GM19324 (cell line): ENCODE data around the gene OR8D2.
"Not testable (repeated sequence)": the region's sequence is repeated elsewhere in the genome, so short reads cannot be mapped to it uniquely, and the experiment has no call there.

ENCODE experiments used
- ATAC-seq: cut with Tn5 transposase; IDR thresholded peaks from one replicate; pipeline ENCODE4 v1.9.1; 2021; ENCODE audit warnings: mild to moderate bottlenecking, moderate library complexity; ENCODE audit not compliant: unreplicated experiment, low FRiP score

The OR8D2 gene

GRCh38 chr11:124294687-124295086, 25.3 kb downstream of the OR8D2 start:
- no peak for ATAC-seq

GRCh38 chr11:124285610-124286344, 34.2 kb downstream of the OR8D2 start:
- no peak for ATAC-seq

GRCh38 chr11:124278261-124278660, 41.7 kb downstream of the OR8D2 start:
- ATAC-seq: no peak

GRCh38 chr11:124277804-124278203, 42.2 kb downstream of the OR8D2 start:
- no peak for ATAC-seq

- ATAC-seq: no peak
These were observed 42.8 kb downstream of the OR8D2 start for GRCh38 chr11:124277207-124277606.

GRCh38 chr11:124276081-124276480, 43.9 kb downstream of the OR8D2 start:
- ATAC-seq: no peak

GRCh38 chr11:124274000-124274399, 46.0 kb downstream of the OR8D2 start:
- ATAC-seq: no peak

GRCh38 chr11:124270886-124271285, 49.1 kb downstream of the OR8D2 start:
- not testable (repeated sequence) for ATAC-seq
